Activated CD4-positive, alpha-beta T cell treated with anti-CD3 and anti-CD28 coated beads for 48 hours (primary cell): ENCODE measurements around the gene MYNN.

ENCODE experiments used
- DNase-seq: peaks from one replicate; pipeline ENCODE4 v3.0.0-alpha.2; 2020

Gene MYNN

DNA sequence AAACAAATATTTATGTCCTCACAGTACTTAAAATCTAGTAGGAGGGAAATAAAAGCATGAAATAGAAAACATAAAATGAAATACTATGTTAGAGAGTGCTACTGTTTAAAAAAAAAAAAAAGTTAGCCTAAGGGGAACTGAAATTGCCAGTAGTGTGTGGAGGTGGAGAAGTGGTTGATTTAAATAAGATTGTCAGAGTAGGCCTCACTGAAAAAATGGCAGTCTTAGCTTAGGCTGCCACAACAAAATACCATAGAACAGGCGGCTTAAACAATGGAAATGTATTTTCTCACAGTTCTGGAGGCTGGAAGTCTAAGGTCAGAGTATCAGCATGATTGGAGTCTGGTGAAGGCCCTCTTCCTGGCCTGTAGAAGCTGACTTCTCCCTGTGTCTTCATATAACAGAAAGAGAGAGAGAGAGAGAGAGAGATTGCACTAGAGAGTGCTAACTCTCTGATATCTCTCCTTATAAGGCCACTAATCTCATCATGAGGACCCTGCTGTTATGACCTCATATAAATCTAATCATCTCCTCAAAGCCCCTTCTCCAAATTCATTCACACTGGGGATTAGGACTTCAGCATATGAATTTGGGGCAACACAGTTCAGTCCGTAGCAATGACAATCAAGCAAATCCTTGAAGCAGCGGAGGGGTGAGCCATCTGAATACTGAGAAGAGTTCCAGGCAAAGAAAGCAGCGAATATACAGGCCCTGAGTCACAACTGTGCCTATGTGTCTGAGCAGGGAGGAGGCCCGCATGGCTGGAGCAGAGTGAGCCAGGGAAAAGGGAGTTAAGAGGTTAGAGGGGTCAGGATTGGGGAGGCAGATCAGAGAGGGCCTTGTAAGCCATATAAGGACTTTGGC is 63.1 kb downstream of the MYNN start:
- DNase-seq, result no peak

DNA sequence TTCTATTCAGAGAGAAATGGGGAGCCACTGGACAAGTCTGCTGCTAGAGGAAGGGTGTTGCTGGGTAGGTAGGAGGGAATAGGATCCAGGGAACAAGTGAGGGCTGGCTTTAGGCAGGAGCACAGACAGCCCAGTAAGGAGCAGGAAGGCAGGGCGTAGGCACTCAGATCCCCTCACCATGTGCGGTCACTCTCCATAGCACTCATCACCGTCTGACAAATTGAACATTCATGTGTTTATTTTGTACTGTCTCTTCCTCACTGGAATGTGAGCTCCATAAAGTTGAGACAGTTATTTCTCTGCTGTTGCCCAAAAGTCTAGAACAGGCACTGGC is 63.7 kb downstream of the MYNN start:
- no peak for DNase-seq

DNA sequence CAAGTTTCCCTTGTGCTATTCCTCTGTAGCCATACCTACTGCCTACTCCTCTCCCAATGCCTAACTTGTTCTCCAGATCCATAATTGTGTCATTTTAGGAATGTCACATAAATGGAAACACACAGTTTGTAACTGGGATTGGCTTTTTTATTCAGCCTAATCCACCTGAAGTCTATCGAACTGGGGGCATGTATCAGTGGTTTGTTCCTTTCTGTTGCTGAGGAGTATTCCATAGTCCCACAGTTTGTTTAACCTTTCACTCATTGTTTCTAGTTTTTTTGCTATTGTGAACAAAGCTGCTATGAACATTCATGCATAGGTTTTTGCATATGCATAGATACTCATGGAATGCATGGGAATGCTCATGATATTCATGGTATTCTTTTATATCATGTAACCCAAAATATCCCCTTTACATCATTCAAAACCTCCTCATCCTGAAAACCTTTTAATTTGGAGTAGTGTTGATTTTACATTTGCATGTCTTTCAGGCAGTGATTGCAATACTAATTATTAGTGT is 65.4 kb downstream of the MYNN start:
- no peak for DNase-seq
